HepG2 (cell line): Measurements from ENCODE around the gene MADCAM1.

ENCODE experiments used
- CBFB ChIP-seq: sonication (generic); formaldehyde crosslinking; IDR thresholded peaks from 2 replicates; pipeline ENCODE4 v1.4.0; 2020; ENCODE audit warnings: missing genetic modification reagents
- CEBPB ChIP-seq: IDR thresholded peaks from 2 replicates; pipeline ENCODE4 v1.6.1; 2011; ENCODE audit warnings: low read depth, low read length, improper control_type of control experiment, borderline replicate concordance
- CTCF ChIP-seq: sonication (generic); formaldehyde crosslinking; IDR thresholded peaks from 2 replicates; pipeline ENCODE4 v1.5.0; 2020; ENCODE audit warnings: mild to moderate bottlenecking, missing genetic modification reagents, moderate library complexity
- FOXM1 ChIP-seq: sonication (generic); formaldehyde crosslinking; IDR thresholded peaks from 2 replicates; pipeline ENCODE4 v1.5.0; 2020; ENCODE audit warnings: missing genetic modification reagents
- GRHL1 ChIP-seq: sonication (generic); formaldehyde crosslinking; conservative IDR thresholded peaks from 2 replicates; pipeline ENCODE4 v1.8.0; 2022; ENCODE audit warnings: missing genetic modification reagents
- GTF2F1 ChIP-seq: fragments of 150-350 bp; IDR thresholded peaks from 2 replicates; pipeline ENCODE4 v1.6.1; 2014; ENCODE audit warnings: low read length
- PBX3 ChIP-seq: sonication (generic); formaldehyde crosslinking; IDR thresholded peaks from 2 replicates; pipeline ENCODE4 v1.8.1; 2023; ENCODE audit warnings: missing genetic modification reagents, inconsistent platforms, borderline replicate concordance
- TAF1 ChIP-seq: sonication (generic); formaldehyde crosslinking; IDR thresholded peaks from 2 replicates; pipeline ENCODE4 v1.4.0; 2020; ENCODE audit warnings: missing genetic modification reagents
- TF ChIP-seq, protein P1 (sequence below): sonication (generic); formaldehyde crosslinking; IDR thresholded peaks from 2 replicates; pipeline ENCODE4 v1.4.0; 2020; ENCODE audit warnings: mild to moderate bottlenecking, missing genetic modification reagents, borderline replicate concordance

GRCh38 chr19:522726-523125 lies 26.4 kb downstream of the MADCAM1 start:
- TF ChIP-seq GTF2F1 (no peak), CBFB (CRISPR knock-in tag) (no peak), GRHL1 (CRISPR knock-in tag) (no peak), PBX3 (no peak), TAF1 (no peak), CTCF (CRISPR knock-in tag) (no peak), CEBPB (no peak), FOXM1 (CRISPR knock-in tag) (no peak)
- TF ChIP-seq, protein P1, sequence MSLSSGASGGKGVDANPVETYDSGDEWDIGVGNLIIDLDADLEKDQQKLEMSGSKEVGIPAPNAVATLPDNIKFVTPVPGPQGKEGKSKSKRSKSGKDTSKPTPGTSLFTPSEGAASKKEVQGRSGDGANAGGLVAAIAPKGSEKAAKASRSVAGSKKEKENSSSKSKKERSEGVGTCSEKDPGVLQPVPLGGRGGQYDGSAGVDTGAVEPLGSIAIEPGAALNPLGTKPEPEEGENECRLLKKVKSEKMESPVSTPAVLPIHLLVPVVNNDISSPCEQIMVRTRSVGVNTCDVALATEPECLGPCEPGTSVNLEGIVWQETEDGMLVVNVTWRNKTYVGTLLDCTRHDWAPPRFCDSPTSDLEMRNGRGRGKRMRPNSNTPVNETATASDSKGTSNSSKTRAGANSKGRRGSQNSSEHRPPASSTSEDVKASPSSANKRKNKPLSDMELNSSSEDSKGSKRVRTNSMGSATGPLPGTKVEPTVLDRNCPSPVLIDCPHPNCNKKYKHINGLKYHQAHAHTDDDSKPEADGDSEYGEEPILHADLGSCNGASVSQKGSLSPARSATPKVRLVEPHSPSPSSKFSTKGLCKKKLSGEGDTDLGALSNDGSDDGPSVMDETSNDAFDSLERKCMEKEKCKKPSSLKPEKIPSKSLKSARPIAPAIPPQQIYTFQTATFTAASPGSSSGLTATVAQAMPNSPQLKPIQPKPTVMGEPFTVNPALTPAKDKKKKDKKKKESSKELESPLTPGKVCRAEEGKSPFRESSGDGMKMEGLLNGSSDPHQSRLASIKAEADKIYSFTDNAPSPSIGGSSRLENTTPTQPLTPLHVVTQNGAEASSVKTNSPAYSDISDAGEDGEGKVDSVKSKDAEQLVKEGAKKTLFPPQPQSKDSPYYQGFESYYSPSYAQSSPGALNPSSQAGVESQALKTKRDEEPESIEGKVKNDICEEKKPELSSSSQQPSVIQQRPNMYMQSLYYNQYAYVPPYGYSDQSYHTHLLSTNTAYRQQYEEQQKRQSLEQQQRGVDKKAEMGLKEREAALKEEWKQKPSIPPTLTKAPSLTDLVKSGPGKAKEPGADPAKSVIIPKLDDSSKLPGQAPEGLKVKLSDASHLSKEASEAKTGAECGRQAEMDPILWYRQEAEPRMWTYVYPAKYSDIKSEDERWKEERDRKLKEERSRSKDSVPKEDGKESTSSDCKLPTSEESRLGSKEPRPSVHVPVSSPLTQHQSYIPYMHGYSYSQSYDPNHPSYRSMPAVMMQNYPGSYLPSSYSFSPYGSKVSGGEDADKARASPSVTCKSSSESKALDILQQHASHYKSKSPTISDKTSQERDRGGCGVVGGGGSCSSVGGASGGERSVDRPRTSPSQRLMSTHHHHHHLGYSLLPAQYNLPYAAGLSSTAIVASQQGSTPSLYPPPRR: no peak
